Stimulated activated CD4-positive, alpha-beta T cell treated with anti-CD3 and anti-CD28 coated beads, Interleukin-2, amount 100 ng/mL, for 4 hours (primary cell): Measurements from ENCODE around the gene IQGAP2.

Experiments
- DNase-seq: peaks from one replicate; pipeline ENCODE4 v3.0.0-alpha.2; 2020; ENCODE audit warnings: low read depth

Gene IQGAP2

DNA sequence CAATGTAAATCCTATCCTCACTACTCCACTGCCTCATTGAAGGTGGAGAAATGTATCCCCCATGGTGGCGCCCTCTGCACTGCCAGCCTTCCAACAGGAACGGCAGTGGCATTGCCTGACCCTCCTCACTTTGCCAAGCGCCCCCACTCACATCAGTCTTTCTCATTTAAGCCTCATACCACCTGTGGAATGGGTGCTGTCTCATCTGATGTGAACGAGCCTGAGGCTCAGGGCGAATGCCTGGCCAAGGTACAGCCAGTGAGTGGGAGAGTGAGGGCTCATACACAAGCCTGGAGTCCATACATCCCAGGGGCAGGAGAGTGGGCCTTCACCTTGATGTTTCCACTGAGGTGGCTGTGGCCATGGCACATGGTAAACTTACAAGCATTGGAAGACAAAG is 209.9 kb downstream of the IQGAP2 start:
- DNase-seq: no peak

DNA sequence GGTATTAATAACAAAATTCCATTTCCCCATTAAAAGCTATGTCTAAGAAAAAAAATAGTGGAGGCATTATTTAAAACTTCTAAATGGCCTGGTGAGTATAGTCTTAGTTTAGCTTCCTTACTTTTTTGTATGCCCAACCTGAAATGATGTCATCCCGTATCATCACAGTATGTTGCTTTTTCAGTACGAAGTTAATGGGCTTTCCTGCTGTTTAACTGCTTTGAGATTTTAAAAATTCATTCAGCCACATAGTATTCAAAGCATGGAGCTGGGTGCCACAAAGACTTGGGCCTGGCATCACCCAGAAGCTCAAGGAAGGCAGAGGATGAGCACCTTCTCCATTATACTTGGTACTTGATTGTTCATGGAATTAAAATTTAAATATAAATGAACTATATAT is 212.7 kb downstream of the IQGAP2 start:
- DNase-seq: no peak

DNA sequence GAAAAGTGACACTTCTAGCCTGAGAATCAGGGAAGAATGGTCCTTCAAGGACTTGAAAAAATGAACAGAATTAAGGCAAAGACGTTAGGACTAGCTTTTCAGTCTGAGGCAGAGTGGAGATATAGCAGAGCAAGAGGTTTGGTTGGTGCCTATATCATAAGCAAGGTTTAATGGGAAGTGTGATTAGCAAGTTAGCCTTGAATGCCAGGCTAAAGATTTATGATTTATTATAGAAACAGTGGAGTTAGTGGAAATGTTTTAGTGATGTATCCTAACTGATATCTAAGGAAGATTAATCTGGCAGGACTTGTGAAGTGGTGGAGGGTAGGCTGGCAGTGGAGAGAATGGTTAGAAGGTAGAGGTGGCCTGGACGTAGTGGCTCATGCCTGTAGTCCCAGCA is 213.1 kb downstream of the IQGAP2 start:
- no peak for DNase-seq

DNA sequence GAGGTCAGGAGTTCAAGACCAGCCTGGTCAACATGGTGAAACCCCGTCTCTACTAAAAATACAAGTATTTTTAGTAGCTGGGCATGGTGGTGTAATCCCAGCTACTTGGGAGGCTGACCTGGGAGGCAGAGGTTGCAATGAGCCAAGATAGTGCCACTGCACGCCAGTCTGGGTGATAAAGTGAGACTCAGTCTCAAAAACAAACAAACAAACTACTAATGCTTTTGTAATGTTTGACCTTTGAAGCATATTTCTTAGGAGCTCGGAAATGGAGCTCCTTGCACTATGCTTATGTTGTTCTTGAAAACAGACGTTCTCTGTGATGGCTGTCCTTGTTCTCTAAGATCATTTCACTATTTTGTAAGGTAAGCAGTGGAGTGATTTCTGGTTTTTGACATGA is 214.1 kb downstream of the IQGAP2 start:
- no peak for DNase-seq

DNA sequence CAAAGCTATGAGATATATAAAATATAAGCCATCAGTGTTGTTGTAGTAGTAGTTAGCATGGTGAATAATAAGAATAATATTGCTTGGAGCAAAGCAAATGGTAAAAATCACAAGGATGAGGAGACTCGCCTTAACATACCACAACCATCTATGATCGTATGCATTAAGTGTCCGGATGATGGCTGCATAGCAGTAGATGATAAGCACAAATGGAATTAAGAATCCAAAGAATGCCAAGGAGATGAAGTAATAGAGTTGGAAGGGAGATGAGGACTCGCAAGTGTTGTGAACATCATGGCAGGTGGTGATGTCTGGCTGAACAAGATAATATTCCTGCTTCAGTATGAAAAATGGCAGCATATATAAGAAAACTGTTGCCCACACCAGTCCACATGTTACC is 214.6 kb downstream of the IQGAP2 start:
- DNase-seq: no peak

DNA sequence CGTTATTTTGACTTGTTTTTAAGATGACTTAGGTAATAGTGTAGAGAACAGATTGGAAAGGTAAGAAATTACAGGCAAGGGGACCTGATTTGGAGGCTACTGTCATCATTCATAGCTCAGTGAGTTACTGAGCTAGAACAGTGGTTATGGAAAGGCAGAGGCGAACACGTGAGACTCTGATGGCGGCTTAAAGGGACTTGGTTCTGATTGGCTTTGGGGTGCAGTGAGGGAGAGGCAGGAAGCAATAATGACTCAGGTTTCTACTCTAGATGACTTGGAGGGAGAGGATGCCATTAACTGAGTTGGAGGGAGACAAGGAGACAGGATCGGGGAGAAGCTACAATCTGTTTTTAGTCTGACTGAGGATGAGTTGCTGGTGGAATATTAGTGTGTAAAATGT is 217.1 kb downstream of the IQGAP2 start:
- DNase-seq: no peak

DNA sequence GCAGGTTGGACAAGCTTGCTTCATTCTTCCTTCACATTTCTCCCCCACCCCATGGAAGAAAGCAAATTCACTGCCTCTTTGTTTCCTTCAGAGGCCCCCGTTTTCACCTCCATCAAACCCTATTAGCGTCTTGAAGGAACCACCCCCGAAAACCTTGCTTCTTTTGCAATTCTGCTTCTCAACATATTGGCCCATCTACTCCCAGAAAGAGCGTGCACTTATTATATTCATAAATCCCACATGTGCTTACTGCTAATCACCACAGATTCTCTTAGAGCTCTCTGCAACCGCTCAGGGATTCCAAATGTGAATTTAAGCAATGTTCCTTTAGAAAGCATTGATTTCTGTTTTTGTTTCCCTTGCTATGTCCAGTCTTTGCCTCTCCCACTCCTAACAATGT is 219.0 kb downstream of the IQGAP2 start:
- no peak for DNase-seq

DNA sequence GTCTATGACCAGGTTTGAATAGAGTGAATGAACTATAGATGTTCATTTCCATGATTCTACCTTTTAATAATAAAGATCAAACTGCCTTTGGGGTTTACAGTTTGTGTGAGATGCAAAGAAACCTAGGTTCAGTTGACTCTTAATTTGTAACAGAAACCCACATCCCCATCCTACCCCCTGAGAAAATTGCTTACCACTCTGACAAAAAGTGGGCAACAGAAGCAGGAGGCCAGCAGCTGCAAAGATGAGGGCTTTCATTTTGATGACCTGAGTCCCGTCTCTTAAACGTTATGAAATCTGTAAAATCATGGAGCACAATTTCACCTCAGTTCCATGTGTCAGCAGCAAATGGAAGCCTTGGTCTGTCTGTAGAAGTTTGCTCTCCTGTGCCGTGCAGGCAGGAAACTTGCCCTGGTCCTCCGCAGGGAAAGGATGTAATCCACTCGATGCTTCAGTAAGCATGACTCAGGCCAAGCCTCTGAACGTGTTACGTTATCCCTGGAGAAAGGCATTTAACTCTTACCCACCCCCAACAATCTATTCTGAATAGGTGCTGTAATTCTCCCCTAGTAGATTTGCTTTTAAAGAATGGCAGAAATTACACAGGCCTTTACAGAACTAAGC is 220.0 kb downstream of the IQGAP2 start, which contains the start of gene F2RL2:
F2RL2 (minus strand) TSS at position 431 of the 624 bp plus-strand sequence; CDS start at position 258, 173 bp downstream.
- no peak for DNase-seq

DNA sequence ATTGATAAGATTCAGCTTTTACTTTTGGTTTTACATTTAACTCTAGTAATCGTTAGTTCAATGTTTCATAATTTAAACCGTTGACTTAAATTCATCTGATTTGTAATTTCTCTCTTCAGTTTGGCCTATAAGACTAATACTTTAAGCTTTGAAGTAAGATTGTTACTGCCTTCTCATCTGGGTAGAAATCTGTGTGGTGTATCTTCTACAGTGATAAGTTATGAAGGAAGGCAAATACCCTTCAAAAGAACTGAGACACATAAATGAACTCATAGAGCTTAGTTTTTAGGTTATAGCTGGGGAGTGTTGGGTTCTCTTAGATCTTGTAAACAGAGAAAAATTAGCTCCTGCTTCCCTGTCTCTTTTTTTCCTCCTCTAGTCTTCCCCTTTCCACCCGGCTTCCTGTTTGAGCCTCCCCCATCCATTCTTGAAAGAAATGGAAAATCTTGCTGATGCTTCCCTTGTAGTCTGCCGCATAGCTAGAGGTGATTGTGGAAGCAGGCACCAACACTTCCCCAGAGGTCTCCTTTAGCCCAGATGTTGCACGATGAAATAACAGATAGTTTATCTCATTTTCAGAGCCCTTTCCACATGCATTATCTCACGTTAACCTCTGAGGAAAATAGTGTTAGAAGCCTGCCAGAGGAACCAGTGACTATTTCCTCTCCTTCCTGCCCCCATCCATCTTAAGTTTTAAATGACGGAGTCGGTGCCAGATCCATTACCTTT is 222.2 kb downstream of the IQGAP2 start:
- DNase-seq: no peak

DNA sequence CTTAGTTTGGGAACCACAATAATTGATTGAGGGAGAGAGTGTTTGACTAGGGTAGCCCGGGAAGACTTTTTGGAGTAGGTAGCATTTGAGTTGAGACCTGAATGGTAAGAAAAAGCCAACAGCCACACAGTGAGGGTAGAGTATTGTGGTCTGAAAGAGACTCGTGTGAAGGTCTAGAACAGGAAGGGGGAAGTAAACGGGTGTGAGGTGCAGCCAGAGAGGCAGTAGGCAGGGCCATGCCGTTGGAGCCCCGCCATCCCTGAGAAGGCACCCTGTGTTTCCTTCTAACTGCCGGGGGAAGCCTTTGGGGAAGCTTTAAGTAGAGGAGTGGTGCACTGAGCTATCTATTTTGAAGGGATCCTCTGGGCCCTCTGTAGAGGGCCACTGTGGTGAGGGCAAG is 223.7 kb downstream of the IQGAP2 start:
- no peak for DNase-seq

DNA sequence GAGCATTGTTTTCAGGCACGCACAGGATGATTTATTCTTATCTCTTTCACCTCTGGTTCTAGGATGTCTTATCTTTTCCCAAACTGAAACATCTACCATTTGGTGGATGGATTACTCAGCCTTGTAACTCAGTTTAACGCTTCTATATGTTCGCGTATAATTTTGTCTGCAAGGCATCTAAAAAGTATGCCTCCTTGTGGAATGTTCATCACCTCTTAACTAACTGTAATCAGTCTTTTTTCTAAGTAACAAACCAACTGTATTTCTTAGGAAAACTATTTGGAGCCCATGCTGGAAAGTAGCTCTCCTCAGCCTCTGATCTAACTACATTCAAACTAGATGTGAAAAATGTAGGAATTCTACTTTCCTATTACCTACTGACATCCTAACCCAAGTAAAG is 231.6 kb downstream of the IQGAP2 start:
- no peak for DNase-seq

DNA sequence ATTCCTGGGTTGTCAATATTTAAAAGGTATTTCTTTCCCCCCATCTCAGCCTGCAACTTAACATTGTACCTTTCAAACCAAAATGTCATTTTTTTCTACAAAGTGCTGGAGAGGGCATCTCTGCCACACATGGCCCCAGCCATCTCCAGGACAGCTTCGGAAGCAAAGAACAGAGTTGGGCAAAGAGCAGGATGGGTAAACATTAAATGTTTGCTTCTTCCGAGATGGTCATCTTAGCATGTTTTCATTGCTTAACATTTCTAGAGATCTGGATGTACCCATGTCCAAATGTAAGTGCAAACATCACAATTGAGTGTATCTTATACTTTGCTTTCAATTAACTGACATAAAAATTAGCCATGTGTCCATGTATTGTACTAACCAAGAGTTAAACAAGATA is 234.4 kb downstream of the IQGAP2 start:
- DNase-seq: no peak

DNA sequence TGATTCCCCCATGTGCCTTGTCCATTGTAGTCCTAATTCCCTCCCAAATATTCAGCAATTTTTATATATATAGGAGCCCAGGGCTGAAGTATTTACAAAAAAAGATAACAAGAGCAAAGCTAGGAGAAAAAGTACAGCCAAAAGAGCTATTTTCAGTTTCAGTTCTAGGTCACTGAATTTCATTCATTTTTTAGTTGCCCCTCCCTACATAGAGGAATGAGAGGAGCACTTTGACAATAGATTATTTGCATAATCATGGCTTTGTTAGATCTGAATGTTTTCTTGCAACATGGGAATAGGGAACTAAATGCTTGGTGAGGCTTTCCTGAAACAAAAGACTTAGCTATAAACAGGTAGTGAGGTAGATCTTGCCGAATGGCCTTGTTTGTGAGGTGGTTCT is 235.4 kb downstream of the IQGAP2 start:
- DNase-seq: no peak

DNA sequence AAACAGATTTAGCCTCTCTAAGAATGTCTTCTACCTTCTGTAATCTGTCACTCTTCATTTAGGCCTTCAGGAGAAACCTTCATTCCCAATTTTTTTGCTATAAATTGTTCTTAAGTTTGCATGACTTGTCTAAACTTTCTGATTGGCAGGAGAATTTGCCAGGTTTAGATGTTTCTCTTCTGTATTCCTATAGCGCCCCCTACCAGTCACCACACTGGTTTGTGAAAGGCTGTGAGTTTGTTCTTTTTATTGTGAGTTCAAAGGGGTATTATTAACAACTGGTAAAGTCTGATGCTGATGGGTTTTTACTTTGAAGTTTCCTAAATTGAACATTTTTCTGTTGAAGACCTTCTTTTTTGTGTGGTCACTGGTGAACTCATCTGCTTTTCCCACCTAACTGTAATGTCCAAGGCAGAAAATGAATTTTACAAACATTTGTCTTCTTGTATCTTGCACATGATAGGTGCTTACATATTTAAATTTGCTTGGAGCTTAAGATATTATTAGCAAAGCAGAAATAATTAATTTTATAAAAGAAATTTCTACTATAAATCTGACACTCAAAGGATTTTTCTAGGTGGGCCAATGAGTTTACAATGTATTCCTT is 238.5 kb downstream of the IQGAP2 start:
- peak; percentile 44 for DNase-seq

DNA sequence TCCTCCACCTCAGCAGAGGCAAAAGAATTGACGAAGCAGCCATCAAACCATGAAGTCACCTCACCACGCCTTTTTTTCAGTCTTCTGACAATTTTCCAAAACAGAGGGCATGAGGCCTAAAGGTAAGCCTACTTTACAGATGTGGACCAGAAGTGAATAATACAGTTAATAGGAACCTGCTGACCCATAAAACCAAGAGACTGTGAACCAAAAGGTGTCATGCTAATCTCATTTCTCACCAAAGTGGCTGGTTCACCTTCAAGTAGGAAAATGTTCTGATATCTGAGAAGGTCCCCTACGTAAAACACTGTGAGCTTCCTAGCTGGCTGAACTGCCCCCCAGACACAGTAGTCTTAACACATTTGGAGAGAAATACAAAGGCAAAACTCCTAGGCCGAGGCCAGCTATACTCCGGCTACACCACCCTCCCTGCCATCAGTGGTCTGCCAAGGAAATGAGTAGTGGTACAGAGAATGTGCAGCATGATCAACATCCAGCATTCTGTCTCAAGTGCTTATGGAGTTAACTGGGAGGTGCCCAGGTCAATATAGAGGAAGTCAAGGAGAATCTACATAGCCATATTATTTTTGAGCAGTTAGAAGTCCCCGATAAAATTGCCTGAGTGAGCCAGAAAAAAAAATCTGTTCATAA is 239.4 kb downstream of the IQGAP2 start:
- DNase-seq: no peak

DNA sequence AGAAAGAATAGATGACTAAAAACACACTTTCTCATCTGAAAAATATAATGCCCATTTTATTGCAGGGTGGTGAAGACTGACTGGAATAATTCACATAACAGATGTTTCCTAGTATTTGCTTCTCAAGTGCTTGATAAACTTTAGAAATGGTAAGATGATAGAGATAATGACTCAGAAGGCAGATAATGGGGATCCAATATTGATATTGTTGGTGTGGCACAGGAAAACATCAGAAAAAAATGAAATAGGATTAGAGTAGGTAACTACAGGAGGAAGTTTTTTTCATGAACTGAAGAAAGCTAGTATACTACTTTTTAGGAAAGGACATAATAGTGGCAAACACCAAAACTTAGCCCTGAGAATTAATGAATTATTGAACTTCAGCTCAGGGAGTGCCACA is 240.3 kb downstream of the IQGAP2 start:
- no peak for DNase-seq

DNA sequence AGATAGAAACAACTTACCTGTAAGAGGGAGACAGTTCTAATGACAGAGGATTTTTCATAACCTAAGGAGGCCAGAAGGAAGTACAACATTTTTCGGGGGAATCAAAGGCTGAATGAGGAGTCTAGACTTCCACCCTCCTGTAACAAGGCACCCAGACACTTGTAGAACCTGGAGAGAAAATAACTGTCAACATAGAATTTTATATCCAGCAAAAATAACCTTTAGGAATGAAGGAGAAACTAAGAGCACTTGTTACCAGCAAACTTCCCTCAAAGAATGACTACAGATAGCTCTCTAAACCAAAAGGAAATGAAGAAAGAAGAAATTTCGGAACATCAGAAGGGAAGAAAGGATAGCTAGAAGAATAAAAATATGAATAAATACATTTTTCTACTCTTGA is 246.1 kb downstream of the IQGAP2 start:
- DNase-seq: no peak

DNA sequence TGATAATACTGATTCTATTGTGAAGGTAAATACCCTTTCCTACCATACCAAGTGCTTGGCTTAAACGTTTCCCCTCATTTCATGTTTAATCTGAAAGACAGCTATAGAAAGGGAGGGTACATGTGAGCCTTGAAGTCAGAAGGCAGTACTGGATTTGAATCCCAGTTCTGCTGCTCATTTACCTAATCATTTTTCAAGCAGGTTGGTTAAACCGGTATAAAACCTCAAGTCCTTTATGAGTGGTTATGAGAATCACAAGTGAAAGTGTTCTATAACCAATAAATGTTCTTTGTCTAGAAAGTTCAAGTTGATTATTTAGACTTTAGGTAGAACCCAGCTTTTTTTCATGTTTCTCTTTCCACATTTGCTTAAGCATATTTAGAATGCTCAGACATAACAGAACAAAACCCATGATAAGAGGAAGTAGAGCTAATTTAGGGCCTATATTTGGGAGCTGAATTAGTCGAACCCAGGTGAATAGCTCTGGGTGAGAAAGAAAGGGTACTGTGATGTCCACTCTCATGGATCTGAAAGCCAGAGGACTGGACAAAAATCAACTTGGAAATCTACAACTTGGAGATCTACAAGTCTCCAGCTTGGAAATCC is 249.8 kb downstream of the IQGAP2 start:
- DNase-seq: no peak

DNA sequence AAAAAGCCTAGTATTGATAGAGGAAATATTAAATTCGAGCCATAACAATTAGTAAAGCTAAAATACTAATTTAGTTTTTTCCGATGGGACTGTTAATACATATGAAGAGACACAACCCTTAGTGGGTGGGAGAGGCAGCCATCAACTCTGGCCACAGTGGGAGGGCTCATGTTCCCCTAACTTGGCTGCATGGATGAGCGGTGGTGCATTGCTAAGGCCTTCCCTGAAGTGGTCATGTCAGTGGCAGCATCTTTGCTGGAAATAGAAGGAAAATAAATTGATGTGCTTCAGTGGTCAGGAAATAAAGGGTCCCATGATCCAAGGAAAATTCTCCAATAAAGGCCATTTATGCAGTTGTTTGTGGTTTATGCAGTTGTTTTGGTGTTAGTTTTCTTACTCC is 254.0 kb downstream of the IQGAP2 start:
- DNase-seq: no peak

DNA sequence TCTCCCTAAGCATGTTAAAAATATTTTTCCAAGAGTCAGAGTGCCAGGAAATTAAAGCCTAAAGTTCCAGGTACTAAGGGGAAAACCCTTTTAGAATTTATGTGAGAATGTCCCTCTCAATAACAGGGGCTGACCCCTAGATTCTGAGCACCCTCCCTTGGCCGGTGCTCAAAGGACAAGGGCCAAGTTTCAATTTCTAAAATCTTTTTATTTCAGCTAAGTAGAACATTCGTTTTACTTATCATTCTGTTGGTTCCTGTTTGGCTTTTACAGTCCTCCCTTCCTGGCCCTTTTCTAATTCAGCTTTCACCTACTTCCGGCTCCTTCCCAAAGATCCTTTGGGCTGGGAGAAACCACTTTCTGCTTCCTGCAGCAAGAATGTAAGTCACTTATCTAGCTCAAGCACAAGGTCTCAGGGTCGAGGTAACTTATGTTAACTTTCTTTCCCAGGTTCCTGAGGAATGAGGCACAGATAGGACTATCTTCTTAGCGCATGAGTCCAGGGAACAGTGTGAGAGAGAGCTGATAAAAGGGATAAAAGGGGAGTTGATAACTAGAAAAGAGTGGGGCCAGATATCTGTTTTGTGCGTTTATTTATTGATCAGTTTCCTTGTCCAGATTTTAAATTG is 254.7 kb downstream of the IQGAP2 start:
- no peak for DNase-seq

DNA sequence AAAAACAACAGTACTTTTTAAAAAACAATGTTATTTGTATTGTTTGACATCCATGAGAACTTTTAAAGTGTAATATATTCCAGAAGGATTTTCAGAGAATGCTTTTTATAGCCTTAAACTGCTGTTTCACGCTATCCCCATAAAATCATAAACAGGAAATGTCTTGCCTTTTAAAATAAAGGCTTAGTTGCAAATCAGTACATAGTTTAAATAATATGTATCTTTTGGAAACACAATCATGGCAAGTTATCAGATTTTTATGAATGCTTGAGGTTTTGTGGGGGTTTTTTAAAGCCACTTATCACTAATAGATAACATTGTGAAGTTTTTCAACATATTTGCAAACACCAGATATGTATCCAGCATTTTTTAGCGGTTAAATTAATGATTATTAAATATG is 257.3 kb downstream of the IQGAP2 start:
- no peak for DNase-seq

DNA sequence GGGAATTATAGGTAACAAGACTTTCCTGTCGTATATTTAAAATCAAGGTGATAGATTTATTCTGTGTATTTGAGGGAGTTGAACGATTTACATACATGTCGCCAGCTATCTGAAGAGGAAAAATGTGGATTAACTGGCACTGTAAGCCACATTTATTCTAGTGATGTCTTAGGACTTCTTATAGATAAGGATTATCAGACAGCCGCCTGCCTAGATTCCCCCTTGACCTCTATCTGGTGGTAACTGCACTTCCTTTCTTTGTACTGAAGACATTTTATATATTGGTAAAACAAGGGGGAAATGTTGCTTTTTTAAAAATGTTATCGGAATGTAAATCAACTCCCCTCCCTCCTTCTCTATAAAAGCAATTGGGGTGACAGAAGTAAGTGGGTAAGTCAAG is 259.4 kb downstream of the IQGAP2 start:
- no peak for DNase-seq
